WTC11 (cell line): ENCODE data around the gene TRIM3. TPM values are rescaled to one million over a fixed set of nuclear protein-coding genes. Genes with fewer than 3 reads are reported as not detected.

Source experiments
- ATAC-seq: fragments of 200-7000 bp; cut with Tn5 transposase; 2 replicates; pipeline ENCODE4 v1.10.0; 2021; ENCODE audit warnings: mild to moderate bottlenecking, moderate library complexity
- CTCF ChIA-PET: fragments of 300-600 bp; sonication (Branson Sonifier 250); formaldehyde crosslinking; loops from one replicate; lab custom pipeline; 2021; ENCODE audit warnings: antibody characterized with exemption; lab: Charles Lee
- POLR2A ChIA-PET: fragments of 350-600 bp; sonication (Branson Sonifier 250); formaldehyde crosslinking; loops from one replicate; lab custom pipeline; 2021; ENCODE audit warnings: antibody characterized with exemption; lab: Charles Lee
- DNase-seq: peaks from one replicate; pipeline ENCODE4 v3.0.0; 2021; ENCODE audit warnings: low spot score
- H3K27ac Mint-ChIP-seq: 2 replicates; pipeline ENCODE4 v1.8.0; 2021; ENCODE audit warnings: mixed read lengths
- H3K27me3 Mint-ChIP-seq: 2 replicates; pipeline ENCODE4 v1.8.0; 2021; ENCODE audit warnings: low read depth, mild to moderate bottlenecking, moderate library complexity, mixed read lengths
- H3K36me3 Mint-ChIP-seq: 2 replicates; pipeline ENCODE4 v1.8.0; 2021; ENCODE audit warnings: mixed read lengths
- H3K4me1 Mint-ChIP-seq: 2 replicates; pipeline ENCODE4 v1.8.0; 2022; ENCODE audit warnings: mixed read lengths
- H3K4me3 Mint-ChIP-seq: 2 replicates; pipeline ENCODE4 v1.8.0; 2021; ENCODE audit warnings: mild to moderate bottlenecking, moderate library complexity, mixed read lengths
- H3K9me3 Mint-ChIP-seq: 2 replicates; pipeline ENCODE4 v1.8.0; 2021; ENCODE audit warnings: mixed read lengths
- ATF1 ChIP-seq: sonication (generic); formaldehyde crosslinking; IDR thresholded peaks from 2 replicates; pipeline ENCODE4 v1.8.1; 2023; ENCODE audit warnings: mild to moderate bottlenecking, moderate library complexity, missing genetic modification reagents
- EMX1 ChIP-seq: fragments of 250-450 bp; sonication (Bioruptor Pico); IDR thresholded peaks from 2 replicates; pipeline ENCODE4 v1.8.0; 2021; ENCODE audit warnings: mild to moderate bottlenecking
- ESRRA ChIP-seq: sonication (generic); formaldehyde crosslinking; IDR thresholded peaks from 2 replicates; pipeline ENCODE4 v1.8.1; 2022; ENCODE audit warnings: mild to moderate bottlenecking, missing genetic modification reagents, borderline replicate concordance
- HMGA2 ChIP-seq: fragments of 250-450 bp; sonication (Bioruptor Pico); IDR thresholded peaks from 2 replicates; pipeline ENCODE4 v1.4.0; 2021; ENCODE audit warnings: mild to moderate bottlenecking, moderate library complexity
- JAZF1 ChIP-seq: fragments of 250-450 bp; sonication (Bioruptor Pico); IDR thresholded peaks from 2 replicates; pipeline ENCODE4 v1.9.0; 2021; ENCODE audit warnings: moderate library complexity, mild to moderate bottlenecking, inconsistent platforms
- JUN ChIP-seq: sonication (generic); formaldehyde crosslinking; IDR thresholded peaks from 2 replicates; pipeline ENCODE4 v1.8.0; 2023; ENCODE audit warnings: mild to moderate bottlenecking, missing genetic modification reagents
- MYBL2 ChIP-seq: sonication (generic); formaldehyde crosslinking; IDR thresholded peaks from 2 replicates; pipeline ENCODE4 v1.8.1; 2023; ENCODE audit warnings: mild to moderate bottlenecking, moderate library complexity, missing genetic modification reagents
- NR2C2 ChIP-seq: sonication (generic); formaldehyde crosslinking; IDR thresholded peaks from 2 replicates; pipeline ENCODE4 v1.8.0; 2022; ENCODE audit warnings: mild to moderate bottlenecking, missing genetic modification reagents
- PRRX2 ChIP-seq: fragments of 250-450 bp; sonication (Bioruptor Pico); IDR thresholded peaks from 2 replicates; pipeline ENCODE4 v1.8.0; 2021; ENCODE audit warnings: mild to moderate bottlenecking
- RELA ChIP-seq: sonication (generic); formaldehyde crosslinking; IDR thresholded peaks from 2 replicates; pipeline ENCODE4 v1.8.1; 2022; ENCODE audit warnings: missing genetic modification reagents, mild to moderate bottlenecking, borderline replicate concordance
- SMAD4 ChIP-seq: sonication (generic); formaldehyde crosslinking; IDR thresholded peaks from 2 replicates; pipeline ENCODE4 v1.8.0; 2022; ENCODE audit warnings: mild to moderate bottlenecking, missing genetic modification reagents
- TCF7 ChIP-seq: sonication (generic); formaldehyde crosslinking; IDR thresholded peaks from 2 replicates; pipeline ENCODE4 v1.8.0; 2022; ENCODE audit warnings: mild to moderate bottlenecking, low read depth, missing genetic modification reagents, moderate library complexity
- TEAD1 ChIP-seq: sonication (generic); formaldehyde crosslinking; IDR thresholded peaks from 2 replicates; pipeline ENCODE4 v1.8.0; 2022; ENCODE audit warnings: mild to moderate bottlenecking, missing genetic modification reagents
- TEAD4 ChIP-seq: sonication (generic); formaldehyde crosslinking; IDR thresholded peaks from 2 replicates; pipeline ENCODE4 v1.8.0; 2022; ENCODE audit warnings: mild to moderate bottlenecking, missing genetic modification reagents
- ZBTB21 ChIP-seq: sonication (generic); formaldehyde crosslinking; IDR thresholded peaks from 2 replicates; pipeline ENCODE4 v1.8.1; 2023; ENCODE audit warnings: mild to moderate bottlenecking, missing genetic modification reagents, borderline replicate concordance
- ZNF232 ChIP-seq: sonication (generic); formaldehyde crosslinking; IDR thresholded peaks from 2 replicates; pipeline ENCODE4 v1.8.0; 2022; ENCODE audit warnings: mild to moderate bottlenecking, missing genetic modification reagents
- ZNF317 ChIP-seq: sonication (generic); formaldehyde crosslinking; IDR thresholded peaks from 2 replicates; pipeline ENCODE4 v1.8.1; 2023; ENCODE audit warnings: low read depth, mild to moderate bottlenecking, moderate library complexity, missing genetic modification reagents, borderline replicate concordance
- ZNF396 ChIP-seq: fragments of 250-450 bp; sonication (Bioruptor Pico); IDR thresholded peaks from 2 replicates; pipeline ENCODE4 v1.8.0; 2021; ENCODE audit warnings: mild to moderate bottlenecking, moderate library complexity, borderline replicate concordance
- ZNF416 ChIP-seq: fragments of 250-450 bp; sonication (Bioruptor Pico); IDR thresholded peaks from 2 replicates; pipeline ENCODE4 v1.9.0; 2021; ENCODE audit warnings: mild to moderate bottlenecking, inconsistent platforms
- total RNA-seq: library from RNA; stranded (reverse); gene quantifications from 3 replicates; pipeline ENCODE4 v1.2.3, GENCODE V29; 2021
- TF ChIP-seq, protein P1 (sequence below): sonication (generic); formaldehyde crosslinking; IDR thresholded peaks from 2 replicates; pipeline ENCODE4 v1.8.1; 2023; ENCODE audit warnings: mild to moderate bottlenecking, moderate library complexity, missing genetic modification reagents
- TF ChIP-seq, protein P2 (sequence below): sonication (generic); formaldehyde crosslinking; IDR thresholded peaks from 2 replicates; pipeline ENCODE4 v1.8.0; 2022; ENCODE audit warnings: missing genetic modification reagents
- TF ChIP-seq, protein P3 (sequence below): sonication (generic); formaldehyde crosslinking; IDR thresholded peaks from 2 replicates; pipeline ENCODE4 v1.8.1; 2022; ENCODE audit warnings: low read depth, mild to moderate bottlenecking, moderate library complexity, missing genetic modification reagents, borderline replicate concordance
- TF ChIP-seq, protein P4 (sequence below): sonication (generic); formaldehyde crosslinking; IDR thresholded peaks from 2 replicates; pipeline ENCODE4 v1.8.0; 2023; ENCODE audit warnings: missing genetic modification reagents, mild to moderate bottlenecking, borderline replicate concordance

Gene TRIM3
- total RNA-seq, 1 experiment from 2014 or later, result 21.3 TPM

DNA sequence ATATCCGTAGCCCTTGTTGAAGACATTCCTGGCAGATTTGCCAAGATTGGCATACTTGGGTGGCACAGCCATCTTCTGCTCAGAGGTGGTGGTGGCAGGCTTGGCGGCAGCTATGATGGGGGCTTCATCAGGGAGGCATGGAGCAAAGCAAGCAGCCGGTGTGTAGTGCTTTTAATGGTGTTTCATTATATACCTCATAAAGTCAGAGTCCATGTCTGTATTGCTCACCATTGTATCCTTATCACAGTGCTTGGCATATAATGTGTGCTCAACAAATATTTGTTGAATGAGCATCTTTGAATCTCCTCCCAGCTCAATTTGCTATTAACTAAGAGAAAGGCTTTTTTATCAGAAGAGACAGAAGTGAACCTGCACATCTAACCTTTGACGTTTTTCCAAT is 15.6 kb upstream of the TRIM3 start:
- H3K27me3 Mint-ChIP-seq, result no peaks in the 10 kb centered on the region
- POLR2A ChIA-PET, result interaction anchor here (0.5 to 1.5 kb wide), 2 partner anchors 8 to 99 kb away, joined by 3 to 6 read pairs; partner anchors contain the start of genes ARFIP2, SMPD1 and TIMM10B

DNA sequence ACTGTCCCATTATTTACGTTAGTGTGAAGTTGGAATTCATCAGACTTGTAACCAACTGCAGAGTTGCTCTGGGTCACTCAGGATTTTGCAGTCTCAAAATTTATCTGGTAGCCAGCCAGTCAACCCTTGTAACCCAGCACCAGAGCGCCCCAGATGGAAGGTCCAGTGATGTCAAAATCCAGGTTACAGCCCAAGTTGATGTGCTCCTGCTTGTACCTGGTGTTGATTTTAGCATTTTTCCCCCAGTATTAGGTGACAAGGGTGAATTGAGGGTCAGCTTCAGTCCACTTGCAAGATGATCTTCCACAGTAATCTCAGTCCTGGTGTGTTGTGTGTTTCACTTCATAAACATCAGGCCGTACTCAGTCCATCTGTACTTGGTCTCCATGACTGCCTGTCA is 15.1 kb upstream of the TRIM3 start:
- Mint-ChIP-seq H3K27ac (no peak overlapping the region), H3K36me3 (no peaks in the 10 kb centered on the region; the same call in 1 of the 2 replicates), H3K4me3 (no peak overlapping the region), H3K27me3 (no peaks in the 10 kb centered on the region), H3K9me3 (no peaks in the 10 kb centered on the region), H3K4me1 (no peaks in the 10 kb centered on the region)
- no peak for ATAC-seq
- CTCF ChIA-PET, result interaction anchor here (3.0 kb wide), 1 partner anchor 17 kb away, joined by 12 read pairs; no protein-coding TSS in a partner anchor
- TF ChIP-seq MYBL2 (CRISPR knock-in tag) (no peak), TCF7 (CRISPR knock-in tag) (no peak), HMGA2 (CRISPR knock-in tag) (no peak), JUN (no peak)
- POLR2A ChIA-PET, result no interaction called here
- DNase-seq, result no peak

More for the DNA sequence above, 15.6 kb upstream of the TRIM3 start:
- DNase-seq, result no peak
- H3K27ac Mint-ChIP-seq, result no peak overlapping the region
- ATAC-seq, result no peak
- no peak for TF ChIP-seq ZNF396
- TF ChIP-seq ESRRA, result no peak
- TF ChIP-seq, protein P1, sequence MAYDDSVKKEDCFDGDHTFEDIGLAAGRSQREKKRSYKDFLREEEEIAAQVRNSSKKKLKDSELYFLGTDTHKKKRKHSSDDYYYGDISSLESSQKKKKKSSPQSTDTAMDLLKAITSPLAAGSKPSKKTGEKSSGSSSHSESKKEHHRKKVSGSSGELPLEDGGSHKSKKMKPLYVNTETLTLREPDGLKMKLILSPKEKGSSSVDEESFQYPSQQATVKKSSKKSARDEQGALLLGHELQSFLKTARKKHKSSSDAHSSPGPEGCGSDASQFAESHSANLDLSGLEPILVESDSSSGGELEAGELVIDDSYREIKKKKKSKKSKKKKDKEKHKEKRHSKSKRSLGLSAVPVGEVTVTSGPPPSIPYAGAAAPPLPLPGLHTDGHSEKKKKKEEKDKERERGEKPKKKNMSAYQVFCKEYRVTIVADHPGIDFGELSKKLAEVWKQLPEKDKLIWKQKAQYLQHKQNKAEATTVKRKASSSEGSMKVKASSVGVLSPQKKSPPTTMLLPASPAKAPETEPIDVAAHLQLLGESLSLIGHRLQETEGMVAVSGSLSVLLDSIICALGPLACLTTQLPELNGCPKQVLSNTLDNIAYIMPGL (CRISPR knock-in tag), result no peak
- TF ChIP-seq, protein P2, sequence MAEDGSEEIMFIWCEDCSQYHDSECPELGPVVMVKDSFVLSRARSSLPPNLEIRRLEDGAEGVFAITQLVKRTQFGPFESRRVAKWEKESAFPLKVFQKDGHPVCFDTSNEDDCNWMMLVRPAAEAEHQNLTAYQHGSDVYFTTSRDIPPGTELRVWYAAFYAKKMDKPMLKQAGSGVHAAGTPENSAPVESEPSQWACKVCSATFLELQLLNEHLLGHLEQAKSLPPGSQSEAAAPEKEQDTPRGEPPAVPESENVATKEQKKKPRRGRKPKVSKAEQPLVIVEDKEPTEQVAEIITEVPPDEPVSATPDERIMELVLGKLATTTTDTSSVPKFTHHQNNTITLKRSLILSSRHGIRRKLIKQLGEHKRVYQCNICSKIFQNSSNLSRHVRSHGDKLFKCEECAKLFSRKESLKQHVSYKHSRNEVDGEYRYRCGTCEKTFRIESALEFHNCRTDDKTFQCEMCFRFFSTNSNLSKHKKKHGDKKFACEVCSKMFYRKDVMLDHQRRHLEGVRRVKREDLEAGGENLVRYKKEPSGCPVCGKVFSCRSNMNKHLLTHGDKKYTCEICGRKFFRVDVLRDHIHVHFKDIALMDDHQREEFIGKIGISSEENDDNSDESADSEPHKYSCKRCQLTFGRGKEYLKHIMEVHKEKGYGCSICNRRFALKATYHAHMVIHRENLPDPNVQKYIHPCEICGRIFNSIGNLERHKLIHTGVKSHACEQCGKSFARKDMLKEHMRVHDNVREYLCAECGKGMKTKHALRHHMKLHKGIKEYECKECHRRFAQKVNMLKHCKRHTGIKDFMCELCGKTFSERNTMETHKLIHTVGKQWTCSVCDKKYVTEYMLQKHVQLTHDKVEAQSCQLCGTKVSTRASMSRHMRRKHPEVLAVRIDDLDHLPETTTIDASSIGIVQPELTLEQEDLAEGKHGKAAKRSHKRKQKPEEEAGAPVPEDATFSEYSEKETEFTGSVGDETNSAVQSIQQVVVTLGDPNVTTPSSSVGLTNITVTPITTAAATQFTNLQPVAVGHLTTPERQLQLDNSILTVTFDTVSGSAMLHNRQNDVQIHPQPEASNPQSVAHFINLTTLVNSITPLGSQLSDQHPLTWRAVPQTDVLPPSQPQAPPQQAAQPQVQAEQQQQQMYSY, result no peak
- TF ChIP-seq ZNF317 (CRISPR knock-in tag), result no peak
- TF ChIP-seq PRRX2, result no peak
- TF ChIP-seq, protein P3, sequence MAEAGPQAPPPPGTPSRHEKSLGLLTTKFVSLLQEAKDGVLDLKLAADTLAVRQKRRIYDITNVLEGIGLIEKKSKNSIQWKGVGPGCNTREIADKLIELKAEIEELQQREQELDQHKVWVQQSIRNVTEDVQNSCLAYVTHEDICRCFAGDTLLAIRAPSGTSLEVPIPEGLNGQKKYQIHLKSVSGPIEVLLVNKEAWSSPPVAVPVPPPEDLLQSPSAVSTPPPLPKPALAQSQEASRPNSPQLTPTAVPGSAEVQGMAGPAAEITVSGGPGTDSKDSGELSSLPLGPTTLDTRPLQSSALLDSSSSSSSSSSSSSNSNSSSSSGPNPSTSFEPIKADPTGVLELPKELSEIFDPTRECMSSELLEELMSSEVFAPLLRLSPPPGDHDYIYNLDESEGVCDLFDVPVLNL, result no peak
- no peak for TF ChIP-seq SMAD4 (CRISPR knock-in tag)
- no peak for TF ChIP-seq ZNF232 (CRISPR knock-in tag)
- TF ChIP-seq, all 79 proteins: peak for 0
- H3K9me3 Mint-ChIP-seq, result no peaks in the 10 kb centered on the region
- H3K4me3 Mint-ChIP-seq, result no peak overlapping the region
- H3K4me1 Mint-ChIP-seq, result no peaks in the 10 kb centered on the region
- CTCF ChIA-PET, result interaction anchor here (1.2 to 3.0 kb wide), 2 partner anchors 16 to 110 kb away, joined by 8 to 12 read pairs; no protein-coding TSS in a partner anchor
- no peaks in the 10 kb centered on the region; the same call in 1 of the 2 replicates for H3K36me3 Mint-ChIP-seq

DNA sequence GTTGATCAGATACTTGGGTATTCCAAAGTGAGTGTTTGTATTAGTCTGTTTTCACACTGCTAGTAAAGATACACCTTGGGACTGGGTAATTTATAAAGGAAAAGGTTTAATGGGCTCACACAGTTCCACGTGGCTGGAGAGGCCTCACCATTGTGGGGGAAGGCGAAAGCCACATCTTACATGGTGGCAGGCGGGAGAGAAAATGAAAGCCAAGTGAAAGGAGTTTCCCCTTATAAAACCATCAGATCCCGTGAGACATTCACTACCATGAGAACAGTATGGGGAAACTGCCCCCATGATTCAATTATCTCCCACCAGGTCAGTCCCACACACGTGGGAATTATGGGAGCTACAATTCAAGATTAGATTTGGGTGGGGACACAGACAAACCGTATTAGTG is 14.6 kb upstream of the TRIM3 start:
- ChIA-PET CTCF (no interaction called here), POLR2A (no interaction called here)
- Mint-ChIP-seq H3K9me3 (no peaks in the 10 kb centered on the region), H3K36me3 (peaks cover 4% of the 10 kb centered on the region), H3K27me3 (no peaks in the 10 kb centered on the region), H3K4me3 (no peak overlapping the region), H3K27ac (no peak overlapping the region), H3K4me1 (no peaks in the 10 kb centered on the region)
- no peak for DNase-seq
- no peak for ATAC-seq
- TF ChIP-seq ZBTB21 (CRISPR knock-in tag) (no peak), JAZF1 (CRISPR knock-in tag) (no peak), TEAD1 (no peak), TEAD4 (no peak), ATF1 (CRISPR knock-in tag) (no peak), ZNF416 (no peak), EMX1 (CRISPR knock-in tag) (no peak), RELA (CRISPR knock-in tag) (no peak), NR2C2 (CRISPR knock-in tag) (no peak)
- TF ChIP-seq, protein P4, sequence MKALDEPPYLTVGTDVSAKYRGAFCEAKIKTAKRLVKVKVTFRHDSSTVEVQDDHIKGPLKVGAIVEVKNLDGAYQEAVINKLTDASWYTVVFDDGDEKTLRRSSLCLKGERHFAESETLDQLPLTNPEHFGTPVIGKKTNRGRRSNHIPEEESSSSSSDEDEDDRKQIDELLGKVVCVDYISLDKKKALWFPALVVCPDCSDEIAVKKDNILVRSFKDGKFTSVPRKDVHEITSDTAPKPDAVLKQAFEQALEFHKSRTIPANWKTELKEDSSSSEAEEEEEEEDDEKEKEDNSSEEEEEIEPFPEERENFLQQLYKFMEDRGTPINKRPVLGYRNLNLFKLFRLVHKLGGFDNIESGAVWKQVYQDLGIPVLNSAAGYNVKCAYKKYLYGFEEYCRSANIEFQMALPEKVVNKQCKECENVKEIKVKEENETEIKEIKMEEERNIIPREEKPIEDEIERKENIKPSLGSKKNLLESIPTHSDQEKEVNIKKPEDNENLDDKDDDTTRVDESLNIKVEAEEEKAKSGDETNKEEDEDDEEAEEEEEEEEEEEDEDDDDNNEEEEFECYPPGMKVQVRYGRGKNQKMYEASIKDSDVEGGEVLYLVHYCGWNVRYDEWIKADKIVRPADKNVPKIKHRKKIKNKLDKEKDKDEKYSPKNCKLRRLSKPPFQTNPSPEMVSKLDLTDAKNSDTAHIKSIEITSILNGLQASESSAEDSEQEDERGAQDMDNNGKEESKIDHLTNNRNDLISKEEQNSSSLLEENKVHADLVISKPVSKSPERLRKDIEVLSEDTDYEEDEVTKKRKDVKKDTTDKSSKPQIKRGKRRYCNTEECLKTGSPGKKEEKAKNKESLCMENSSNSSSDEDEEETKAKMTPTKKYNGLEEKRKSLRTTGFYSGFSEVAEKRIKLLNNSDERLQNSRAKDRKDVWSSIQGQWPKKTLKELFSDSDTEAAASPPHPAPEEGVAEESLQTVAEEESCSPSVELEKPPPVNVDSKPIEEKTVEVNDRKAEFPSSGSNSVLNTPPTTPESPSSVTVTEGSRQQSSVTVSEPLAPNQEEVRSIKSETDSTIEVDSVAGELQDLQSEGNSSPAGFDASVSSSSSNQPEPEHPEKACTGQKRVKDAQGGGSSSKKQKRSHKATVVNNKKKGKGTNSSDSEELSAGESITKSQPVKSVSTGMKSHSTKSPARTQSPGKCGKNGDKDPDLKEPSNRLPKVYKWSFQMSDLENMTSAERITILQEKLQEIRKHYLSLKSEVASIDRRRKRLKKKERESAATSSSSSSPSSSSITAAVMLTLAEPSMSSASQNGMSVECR (CRISPR knock-in tag), result no peak
